ENCODE data around the gene EN1. TPM values are rescaled to one million over a fixed set of nuclear protein-coding genes. Genes with fewer than 3 reads are reported as not detected.

Gene EN1
- total and polyA plus RNA-seq, 2 of the 4 experiments (the other 2 are of a cell fraction), result not detected

GRCh38 chr2:118836411-118836930 lies 11.0 kb downstream of the EN1 start:
- H3K4ac ChIP-seq (ENCODE audit: low read depth, low read length), result no peak overlapping the region
- H3K4me1 ChIP-seq (ENCODE audit: control insufficient read depth, insufficient read depth, low read length), result no peaks in the 10 kb centered on the region
- H2AK5ac ChIP-seq (ENCODE audit: low read depth, low read length), result no peak overlapping the region
- H2BK15ac ChIP-seq (ENCODE audit: low read depth, low read length), result no peak overlapping the region
- in situ Hi-C loops (cut with MboI; ENCODE audit: low sequenced_read_pairs) (no loop called here), intact Hi-C loops (cut with micrococcal nuclease) (no loop called here), dilution Hi-C loops (cut with HindIII; ENCODE audit: low sequenced_read_pairs, unreplicated experiment) (no loop called here)
- no peak overlapping the region for H3K56ac ChIP-seq (ENCODE audit: extremely low read depth, insufficient read depth, low read length)
- no peak for DNase-seq
- no peak overlapping the region for H3K14ac ChIP-seq (replicated peaks; ENCODE audit: low read depth, low read length)
- H4K8ac ChIP-seq (ENCODE audit: low read depth in 2 of 2, low read length in 2 of 2), result no peak overlapping the region
- H3K9me1 ChIP-seq (ENCODE audit: insufficient read depth, low read length), result no peaks in the 10 kb centered on the region
- WGBS, 2 experiments (ENCODE audit: extremely low coverage in 2 of 2, insufficient read length in 1 of 2), result 0% methylated on average over 1 of the region's 8 CpGs; no CpG with 5 or more reads in 1 of the 2 experiments
- no peaks in the 10 kb centered on the region for H3K9me3 ChIP-seq (ENCODE audit: control insufficient read depth, insufficient read depth, low read length)
- no peak for ATAC-seq (ENCODE audit: low read depth)
- H2BK20ac ChIP-seq (ENCODE audit: low read depth, low read length), result no peak overlapping the region
- CTCF ChIA-PET, result no interaction called here
- H4K20me1 ChIP-seq (ENCODE audit: insufficient read depth, low read length), result no peaks in the 10 kb centered on the region
- H3K18ac ChIP-seq (ENCODE audit: low read depth, low read length), result no peak overlapping the region
- no peak overlapping the region for H3K9ac ChIP-seq (ENCODE audit: low read depth, low read length)
- no peaks in the 10 kb centered on the region for H3K36me3 ChIP-seq (ENCODE audit: control insufficient read depth, insufficient read depth, low read length)
- no peak overlapping the region for H2BK120ac ChIP-seq (ENCODE audit: low read depth, low read length)
- POLR2A ChIA-PET (ENCODE audit: unreplicated experiment), result no interaction called here
- no peak overlapping the region for H4K5ac ChIP-seq (ENCODE audit: low read depth, low read length)
- no peak overlapping the region for H3K4me2 ChIP-seq (ENCODE audit: low read depth, low read length)
- BruUV-seq (replicated peaks), result no TSS peak
- no peak overlapping the region for H3K4me3 ChIP-seq (ENCODE audit: insufficient read depth, low read depth, low read length)
- H2BK5ac ChIP-seq (ENCODE audit: low read depth, low read length, poor library complexity, severe bottlenecking), result no peak overlapping the region
- no peak overlapping the region for H3K23ac ChIP-seq (ENCODE audit: low read depth, low read length)
- TF ChIP-seq POLR2A (IDR thresholded peaks at IDR 0.05; ENCODE audit: low read depth, low read length) (no peak), MXI1 (IDR thresholded peaks at IDR 0.05; ENCODE audit: borderline replicate concordance, low read depth, low read length) (no peak), RCOR1 (IDR thresholded peaks at IDR 0.05; ENCODE audit: insufficient replicate concordance, low read length) (no peak), CHD1 (IDR thresholded peaks at IDR 0.05; ENCODE audit: low read depth, low read length) (no peak), BHLHE40 (IDR thresholded peaks at IDR 0.05; ENCODE audit: low read depth, low read length) (no peak), RAD21 (IDR thresholded peaks at IDR 0.05; ENCODE audit: low read length) (no peak), NFE2L2 (IDR thresholded peaks at IDR 0.05; ENCODE audit: low read depth, low read length) (no peak), ELK1 (IDR thresholded peaks at IDR 0.05; ENCODE audit: borderline replicate concordance, low read depth, low read length) (no peak), MAFK (IDR thresholded peaks at IDR 0.05; ENCODE audit: low read depth, low read length) (no peak), MAZ (IDR thresholded peaks at IDR 0.05; ENCODE audit: borderline replicate concordance, low read depth, low read length) (no peak), FOS (IDR thresholded peaks at IDR 0.05; ENCODE audit: low read depth, low read length) (no peak)
- TF ChIP-seq, protein P1, sequence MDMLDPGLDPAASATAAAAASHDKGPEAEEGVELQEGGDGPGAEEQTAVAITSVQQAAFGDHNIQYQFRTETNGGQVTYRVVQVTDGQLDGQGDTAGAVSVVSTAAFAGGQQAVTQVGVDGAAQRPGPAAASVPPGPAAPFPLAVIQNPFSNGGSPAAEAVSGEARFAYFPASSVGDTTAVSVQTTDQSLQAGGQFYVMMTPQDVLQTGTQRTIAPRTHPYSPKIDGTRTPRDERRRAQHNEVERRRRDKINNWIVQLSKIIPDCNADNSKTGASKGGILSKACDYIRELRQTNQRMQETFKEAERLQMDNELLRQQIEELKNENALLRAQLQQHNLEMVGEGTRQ (IDR thresholded peaks at IDR 0.05; ENCODE audit: low read depth, low read length), result no peak
- TF ChIP-seq, protein P2, sequence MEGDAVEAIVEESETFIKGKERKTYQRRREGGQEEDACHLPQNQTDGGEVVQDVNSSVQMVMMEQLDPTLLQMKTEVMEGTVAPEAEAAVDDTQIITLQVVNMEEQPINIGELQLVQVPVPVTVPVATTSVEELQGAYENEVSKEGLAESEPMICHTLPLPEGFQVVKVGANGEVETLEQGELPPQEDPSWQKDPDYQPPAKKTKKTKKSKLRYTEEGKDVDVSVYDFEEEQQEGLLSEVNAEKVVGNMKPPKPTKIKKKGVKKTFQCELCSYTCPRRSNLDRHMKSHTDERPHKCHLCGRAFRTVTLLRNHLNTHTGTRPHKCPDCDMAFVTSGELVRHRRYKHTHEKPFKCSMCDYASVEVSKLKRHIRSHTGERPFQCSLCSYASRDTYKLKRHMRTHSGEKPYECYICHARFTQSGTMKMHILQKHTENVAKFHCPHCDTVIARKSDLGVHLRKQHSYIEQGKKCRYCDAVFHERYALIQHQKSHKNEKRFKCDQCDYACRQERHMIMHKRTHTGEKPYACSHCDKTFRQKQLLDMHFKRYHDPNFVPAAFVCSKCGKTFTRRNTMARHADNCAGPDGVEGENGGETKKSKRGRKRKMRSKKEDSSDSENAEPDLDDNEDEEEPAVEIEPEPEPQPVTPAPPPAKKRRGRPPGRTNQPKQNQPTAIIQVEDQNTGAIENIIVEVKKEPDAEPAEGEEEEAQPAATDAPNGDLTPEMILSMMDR (conservative IDR thresholded peaks at IDR 0.05; ENCODE audit: low read depth, low read length), result no peak
- no peak overlapping the region for H4K91ac ChIP-seq (ENCODE audit: insufficient read depth, low read depth, low read length)
- no peak overlapping the region for H2AFZ ChIP-seq (replicated peaks; ENCODE audit: low read length, poor library complexity)
- H3K27me3 ChIP-seq (ENCODE audit: control insufficient read depth, insufficient read depth, low read length), result peaks cover 94% of the 10 kb centered on the region
- no peak overlapping the region for H3K27ac ChIP-seq (ENCODE audit: insufficient read depth, low read length)
- H3K79me1 ChIP-seq (ENCODE audit: low read depth in 1 of 2, low read length in 2 of 2), result no peaks in the 10 kb centered on the region
- H2AK9ac ChIP-seq (replicated peaks; ENCODE audit: low read depth, low read length, poor library complexity), result no peak overlapping the region

All from IMR-90 (cell line).